ENCODE measurements around the gene MOV10. TPM values are rescaled to one million over a fixed set of nuclear protein-coding genes. Genes with fewer than 3 reads are reported as not detected.

The MOV10 gene
- total and polyA plus RNA-seq, 2 of the 13 experiments (the other 11 are each of a cell fraction or from before 2014, with no cell fraction given): 56.4 to 58.2 TPM

- Histone ChIP-seq H4K20me1 (ENCODE audit: insufficient read depth, low read length) (peaks cover 5% of the 10 kb centered on the region; the same call in 1 of the 2 replicates), H3K4me3 (replicated peaks in 1 of 3; ENCODE audit: insufficient read depth in 1 of 3, low read depth in 2 of 3, low read length in 3 of 3) (peak overlapping the region; percentile 52 to 75 (median 54)), H3K9ac (ENCODE audit: insufficient read depth, low read depth, low read length) (no peak overlapping the region), H3K36me3 (replicated peaks in 1 of 2; ENCODE audit: control insufficient read depth in 1 of 2, insufficient read depth in 2 of 2, low read length in 2 of 2) (no peaks in the 10 kb centered on the region), H3K4me2 (ENCODE audit: low read depth, low read length) (peak overlapping the region; percentile 81), H3K27ac (ENCODE audit: extremely low read length, insufficient read depth, low read length) (no peak overlapping the region), H3K4me1 (ENCODE audit: insufficient read depth, low read length) (peaks cover 30% of the 10 kb centered on the region), H3K27me3 (ENCODE audit: control insufficient read depth in 1 of 2, insufficient read depth in 2 of 2, low read length in 2 of 2) (peaks cover 11 to 59% of the 10 kb centered on the region in 2 experiments), H2AFZ (ENCODE audit: low read length) (no peak overlapping the region), H3K9me3 (ENCODE audit: low read length) (no peaks in the 10 kb centered on the region), H3K79me2 (ENCODE audit: insufficient read depth, low read length) (no peaks in the 10 kb centered on the region)
- intact Hi-C loops (cut with micrococcal nuclease; ENCODE audit: unreplicated experiment): loop anchor here (2.0 kb wide), 1 partner anchor 359 kb away; the partner anchor contains the start of gene LRIG2
- DNase-seq (ENCODE audit: low spot score): no peak
- in situ Hi-C loops (cut with HindIII; ENCODE audit: extremely low pct_ligation_motif_present, low pct_unique_long_range_greater_than_20kb): loop anchor here (25.0 kb wide), 1 partner anchor 324 kb away; no protein-coding TSS in a partner anchor
- ChIA-PET CTCF (ENCODE audit: low intra/inter-chr PET ratio, low total read pairs) (no interaction called here), POLR2A (interaction anchor here (0.5 to 0.9 kb wide), 2 partner anchors 9 to 169 kb away, joined by 3 read pairs; no protein-coding TSS in a partner anchor)
- no peak for FAIRE-seq
- no peak for ATAC-seq
- WGBS (ENCODE audit: low lambda C conversion rate): 26% methylated on average over 8 of the region's 14 CpGs
- TF ChIP-seq HDAC1 (CRISPR knock-in tag; IDR thresholded peaks at IDR 0.05): no peak
- no peak for TF ChIP-seq FOXO1 (CRISPR knock-in tag; IDR thresholded peaks at IDR 0.05)
- TF ChIP-seq ZIK1 (CRISPR knock-in tag; IDR thresholded peaks at IDR 0.05; ENCODE audit: borderline replicate concordance, low read depth): no peak
- no peak for TF ChIP-seq MBNL3 (CRISPR knock-in tag; conservative IDR thresholded peaks at IDR 0.05)
- TF ChIP-seq ZNF24 (IDR thresholded peaks at IDR 0.05): no peak
- TF ChIP-seq ZFAT (CRISPR knock-in tag; conservative IDR thresholded peaks at IDR 0.05): no peak
- no peak for TF ChIP-seq PBX2 (CRISPR knock-in tag; IDR thresholded peaks at IDR 0.05)
- no peak for TF ChIP-seq KLF6 (CRISPR knock-in tag; IDR thresholded peaks at IDR 0.05)
- no peak for TF ChIP-seq ZNF772 (CRISPR knock-in tag; IDR thresholded peaks at IDR 0.05)
- no peak for TF ChIP-seq GTF3A (CRISPR knock-in tag; conservative IDR thresholded peaks at IDR 0.05)
- TF ChIP-seq ZNF281 (CRISPR knock-in tag; IDR thresholded peaks at IDR 0.05; ENCODE audit: borderline replicate concordance): no peak
- no peak for TF ChIP-seq ZKSCAN8 (CRISPR knock-in tag; IDR thresholded peaks at IDR 0.05; ENCODE audit: borderline replicate concordance)
- TF ChIP-seq RFX5 (IDR thresholded peaks at IDR 0.05; ENCODE audit: low read depth, low read length): no peak
- TF ChIP-seq SP140L (CRISPR knock-in tag; IDR thresholded peaks at IDR 0.05; ENCODE audit: borderline replicate concordance): no peak
- no peak for TF ChIP-seq ELF4 (CRISPR knock-in tag; IDR thresholded peaks at IDR 0.05; ENCODE audit: borderline replicate concordance)
- TF ChIP-seq ZNF703 (CRISPR knock-in tag; IDR thresholded peaks at IDR 0.05; ENCODE audit: borderline replicate concordance): no peak
- no peak for TF ChIP-seq ZNF589 (CRISPR knock-in tag; conservative IDR thresholded peaks at IDR 0.05)
- no peak for TF ChIP-seq BRD4 (CRISPR knock-in tag; IDR thresholded peaks at IDR 0.05)
- no TSS peak for BruUV-seq (replicated peaks)
These were observed 39.2 kb downstream of the MOV10 start for GRCh38 chr1:112713466-112714312.
